CD4-positive, alpha-beta T cell treated with Interleukin-15 for 4 hours (primary cell): ENCODE results near the gene DHRS3.
"Not testable (repeated sequence)": the region's sequence is repeated elsewhere in the genome, so short reads cannot be mapped to it uniquely, and the experiment has no call there.

ENCODE experiments used
- DNase-seq: peaks from one replicate; pipeline ENCODE4 v3.0.0-alpha.2; 2020; ENCODE audit warnings: low spot score

DHRS3 gene

DNA sequence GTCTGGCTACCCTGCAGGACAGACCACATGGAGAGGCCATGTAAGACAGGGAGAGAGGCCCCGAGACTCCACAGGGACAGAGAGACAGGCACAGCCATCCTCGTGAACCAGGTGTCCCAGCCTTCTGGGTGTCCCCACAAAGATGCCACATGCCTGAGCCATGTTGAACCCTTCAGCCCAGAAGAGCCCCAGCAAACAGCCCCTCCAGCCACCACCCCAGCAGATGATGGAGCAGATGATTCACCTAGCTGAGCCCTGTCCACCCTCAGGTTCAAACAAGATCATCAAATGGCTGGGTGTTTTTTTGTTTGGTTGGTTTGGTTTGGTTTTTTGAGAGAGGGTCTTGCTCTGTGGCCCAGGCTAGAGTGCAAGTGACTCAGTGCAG, 78.7 kb downstream of the DHRS3 start:
- DNase-seq = no peak

DNA sequence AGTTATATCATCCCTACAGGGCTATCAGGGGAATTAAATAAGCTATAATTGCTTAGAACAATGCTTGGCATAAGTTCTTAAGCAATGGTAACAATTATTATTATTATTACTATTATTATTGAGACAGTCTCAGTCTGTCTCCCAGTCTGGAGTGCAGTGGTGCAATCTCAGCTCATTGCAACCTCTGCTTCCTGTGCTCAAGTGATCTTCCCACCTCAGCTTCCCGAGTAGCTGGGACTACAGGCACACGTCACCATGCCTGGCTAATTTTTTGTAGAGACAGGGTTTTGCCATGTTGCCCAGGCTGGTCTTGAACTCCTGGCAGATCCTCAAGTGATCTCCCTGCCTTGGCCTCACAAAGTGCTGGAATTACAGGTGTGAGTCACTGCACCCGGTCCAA, 79.5 kb downstream of the DHRS3 start:
- DNase-seq = not testable (repeated sequence)

DNA sequence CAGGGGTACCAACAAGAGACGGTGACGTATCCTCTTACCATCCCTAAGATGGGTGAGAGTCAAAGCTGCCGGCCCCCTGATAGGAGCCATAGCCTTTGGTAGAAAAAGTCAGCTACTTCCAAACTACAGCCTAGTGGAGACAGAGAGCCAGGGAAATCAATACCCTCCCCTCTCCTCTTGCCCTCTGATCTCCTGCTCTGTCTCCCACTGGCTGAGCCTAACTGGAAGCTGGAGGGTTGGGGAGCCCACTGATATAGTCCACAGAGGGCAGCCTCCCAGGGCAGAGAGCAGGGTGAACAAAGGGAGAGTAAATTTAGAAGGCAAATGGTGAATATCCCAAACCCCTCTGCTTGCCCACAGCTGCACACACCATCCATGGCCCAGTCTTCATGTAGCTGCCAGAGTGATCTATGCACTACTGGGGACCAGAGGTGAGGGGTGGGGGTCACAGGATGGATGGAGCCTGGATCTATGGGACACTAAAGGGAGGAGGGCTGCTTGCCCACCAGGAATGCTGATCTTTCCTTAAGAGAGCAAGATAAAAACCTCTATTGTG, 80.0 kb downstream of the DHRS3 start:
- DNase-seq = no peak

DNA sequence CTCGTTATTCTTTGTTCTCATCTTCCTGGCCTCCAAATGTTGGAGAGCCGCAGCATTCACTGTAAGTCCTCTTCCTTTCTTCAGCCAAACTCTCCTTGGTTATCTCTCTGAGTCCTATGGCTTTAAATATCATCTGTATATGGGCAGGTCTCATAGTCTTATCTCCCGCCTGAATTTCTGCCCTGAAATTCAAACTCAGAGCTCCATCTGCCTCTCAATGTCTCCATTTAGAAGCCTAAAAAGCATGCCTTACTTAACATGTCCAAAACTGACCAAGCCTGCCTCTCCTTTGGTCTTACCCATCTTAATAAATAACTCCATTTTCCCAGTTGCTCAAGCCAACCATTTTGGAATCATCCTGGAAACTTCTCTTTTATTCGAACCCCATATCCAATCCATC, 80.7 kb downstream of the DHRS3 start:
- no peak for DNase-seq

DNA sequence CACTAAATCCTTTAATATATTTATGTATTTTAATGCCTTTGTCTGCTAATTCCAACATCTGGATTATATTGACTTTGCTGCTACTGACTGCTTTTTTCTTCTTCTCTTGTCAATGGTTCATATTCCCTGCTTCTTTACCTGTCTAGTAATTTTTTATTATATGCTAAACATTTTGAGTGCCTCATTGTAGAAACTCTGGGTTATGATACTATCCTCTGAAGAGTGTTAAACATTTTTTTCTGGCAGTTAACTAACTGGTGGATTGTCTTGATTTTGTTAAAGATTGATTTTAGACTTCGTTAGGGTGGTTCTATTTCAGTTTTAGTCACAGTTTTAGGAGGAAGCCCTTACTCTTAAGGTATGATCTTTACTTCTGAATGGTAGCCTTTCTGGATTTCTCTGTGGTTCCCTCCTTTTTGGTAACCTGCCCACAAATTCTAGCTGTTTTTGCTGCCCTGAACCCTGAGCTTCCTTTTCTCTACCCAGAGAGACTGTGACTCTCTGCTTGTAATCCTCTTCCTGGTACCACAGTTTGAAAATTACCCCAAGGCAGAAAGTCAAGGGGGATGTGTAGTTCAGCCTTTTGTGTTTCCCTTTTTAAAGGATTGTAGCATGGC, 81.9 kb downstream of the DHRS3 start:
- DNase-seq = no peak

DNA sequence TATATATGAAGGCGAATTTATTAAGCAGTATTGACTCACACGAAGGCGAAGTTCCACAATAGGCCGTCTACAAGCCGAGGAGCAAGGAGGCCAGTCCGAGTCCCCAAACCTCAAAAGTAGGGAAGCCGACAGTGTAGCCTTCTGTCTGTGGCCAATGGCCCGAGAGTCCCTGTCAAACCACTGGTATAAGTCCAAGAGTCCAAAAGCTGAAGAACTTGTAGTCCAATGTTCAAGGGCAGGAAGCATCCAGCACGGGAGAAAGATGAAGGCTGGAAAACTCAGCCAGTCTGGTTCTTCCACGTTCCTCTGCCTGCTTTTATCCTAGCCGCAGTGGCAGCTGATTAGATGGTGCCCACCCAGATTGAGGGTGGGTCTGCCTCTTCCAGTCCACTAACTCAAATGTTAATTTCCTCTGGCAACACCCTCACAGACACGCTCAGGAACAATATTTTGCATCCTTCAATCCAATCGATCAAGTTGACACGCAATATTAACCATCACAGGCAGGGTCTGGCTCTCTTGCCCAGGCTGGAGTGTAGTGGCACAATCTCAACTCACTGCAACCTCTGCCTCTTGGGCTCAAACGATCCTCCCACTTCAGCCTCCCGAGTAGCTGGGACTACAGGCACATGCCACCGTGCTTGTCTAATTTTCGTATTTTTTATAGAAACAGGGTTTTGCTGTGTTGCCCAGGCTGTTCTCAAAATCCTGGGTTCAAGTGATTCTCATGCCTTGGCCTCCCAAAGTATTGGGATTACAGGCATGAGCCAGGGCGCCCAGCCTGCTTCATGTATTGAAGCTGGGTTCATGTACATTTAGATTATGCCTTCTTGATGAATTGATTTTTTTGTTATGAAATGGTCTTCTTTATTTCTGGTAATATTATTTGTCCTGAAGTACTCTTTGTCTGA, 85.3 kb downstream of the DHRS3 start:
- no peak for DNase-seq

DNA sequence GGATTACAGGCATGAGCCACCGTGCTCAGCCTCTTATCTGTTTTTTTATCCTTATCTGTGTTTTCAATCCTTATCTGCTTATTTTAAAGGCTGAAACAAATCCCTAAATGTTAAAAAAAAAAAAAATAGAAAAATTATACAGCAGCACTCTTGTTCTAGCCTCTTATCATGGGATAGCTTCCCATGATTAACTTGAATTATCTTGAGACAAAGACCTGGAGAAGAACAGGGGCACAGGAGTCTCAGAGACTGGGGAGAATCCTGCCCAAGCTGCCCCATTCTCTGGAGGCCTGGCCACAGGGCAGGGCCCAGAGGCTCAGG, 86.9 kb downstream of the DHRS3 start:
- no peak for DNase-seq

DNA sequence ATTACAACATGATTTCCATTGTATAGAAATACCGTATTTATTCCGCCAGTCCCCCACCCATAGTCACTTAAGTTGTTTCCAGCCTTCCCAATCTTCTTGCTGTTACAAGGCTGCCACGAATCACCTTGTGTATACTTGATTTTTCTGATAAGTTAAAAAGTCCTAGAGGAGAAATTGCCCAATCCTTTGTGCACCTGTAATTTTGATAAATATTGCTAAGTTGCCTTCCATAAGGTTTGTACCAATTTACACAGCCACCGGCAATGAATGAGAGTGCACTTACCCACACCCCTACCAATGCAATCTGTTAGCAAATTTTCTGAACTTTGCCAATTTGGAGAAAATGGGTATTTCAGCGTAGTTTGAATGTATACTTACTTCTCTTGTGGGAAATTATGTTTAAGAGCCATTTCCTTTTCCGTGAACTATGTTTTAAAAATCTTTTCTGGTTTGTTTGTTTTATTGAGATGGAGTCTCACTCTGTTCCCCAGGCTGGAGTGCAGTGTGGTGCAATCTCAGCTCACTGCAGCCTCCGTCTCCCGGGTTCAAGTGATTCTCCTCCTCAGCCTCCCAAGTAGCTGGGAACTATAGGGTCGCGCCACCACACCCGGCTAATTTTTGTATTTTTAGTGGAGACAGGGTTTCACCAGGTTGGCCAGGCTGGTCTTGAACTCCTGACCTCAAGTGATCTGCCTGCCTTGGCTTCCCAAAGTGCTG, 87.4 kb downstream of the DHRS3 start:
- no peak for DNase-seq

DNA sequence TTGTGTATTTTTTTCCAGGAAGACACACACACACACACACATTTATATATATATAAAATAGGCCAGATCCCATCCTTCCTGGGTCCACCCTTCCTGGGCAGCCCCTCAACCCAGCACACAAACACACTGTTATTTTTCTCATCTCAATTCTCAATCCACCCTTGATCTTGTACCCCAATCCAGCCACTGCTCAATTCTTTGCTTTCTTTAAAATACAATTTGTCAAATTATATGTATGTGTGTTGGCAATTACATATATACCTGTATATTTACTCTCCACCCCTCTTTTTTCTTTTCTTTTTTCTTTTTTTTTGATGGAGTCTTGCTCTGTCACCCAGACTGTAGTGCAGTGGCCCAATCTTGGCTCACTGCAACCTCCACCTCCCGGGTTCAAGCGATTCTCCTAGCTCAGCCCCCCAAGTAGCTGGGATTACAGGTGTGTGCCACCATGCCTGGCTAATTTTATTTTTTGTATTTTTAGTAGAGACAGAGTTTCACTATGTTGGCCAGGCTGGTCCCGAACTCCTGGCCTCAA, 88.3 kb downstream of the DHRS3 start:
- DNase-seq = no peak

DNA sequence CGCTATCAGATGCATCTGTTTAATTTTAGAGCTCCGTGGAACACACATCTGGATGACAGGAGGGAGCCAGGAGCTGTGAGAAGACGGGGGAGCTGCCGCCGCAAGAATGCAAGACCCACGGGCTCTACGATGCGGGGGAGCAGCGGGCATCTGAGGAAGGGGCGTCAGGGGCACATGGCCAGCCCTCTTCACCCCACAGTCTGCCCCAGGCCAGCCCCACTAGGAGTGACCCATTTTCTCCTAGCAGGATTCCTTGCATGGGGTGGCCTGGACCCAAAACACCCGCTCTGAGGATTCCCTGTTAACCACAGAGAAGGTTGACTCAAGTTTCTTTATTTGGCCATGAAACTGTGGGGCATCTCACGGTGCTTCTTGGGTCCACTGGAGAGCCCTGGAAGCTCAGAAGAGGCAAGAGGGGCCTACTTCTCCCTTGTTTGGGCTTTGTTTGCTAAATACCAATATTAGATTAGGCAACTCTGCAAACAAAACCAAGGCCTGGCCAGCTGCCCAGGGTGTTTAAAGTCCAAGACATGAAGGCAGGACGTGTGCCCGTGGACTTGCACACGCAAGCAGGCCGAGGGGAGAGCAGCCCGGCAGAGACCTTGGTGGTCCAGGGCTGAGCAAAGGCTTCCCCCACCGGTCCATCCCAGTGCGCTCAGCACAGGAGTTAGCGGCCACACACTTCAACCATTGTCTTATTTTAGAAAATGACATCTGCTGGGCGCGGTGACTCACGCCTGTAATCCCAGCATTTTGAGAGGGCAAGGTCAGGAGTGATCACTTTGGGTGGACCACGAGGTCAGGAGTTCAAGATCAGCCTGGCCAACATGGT, 89.8 kb downstream of the DHRS3 start:
- no peak for DNase-seq

DNA sequence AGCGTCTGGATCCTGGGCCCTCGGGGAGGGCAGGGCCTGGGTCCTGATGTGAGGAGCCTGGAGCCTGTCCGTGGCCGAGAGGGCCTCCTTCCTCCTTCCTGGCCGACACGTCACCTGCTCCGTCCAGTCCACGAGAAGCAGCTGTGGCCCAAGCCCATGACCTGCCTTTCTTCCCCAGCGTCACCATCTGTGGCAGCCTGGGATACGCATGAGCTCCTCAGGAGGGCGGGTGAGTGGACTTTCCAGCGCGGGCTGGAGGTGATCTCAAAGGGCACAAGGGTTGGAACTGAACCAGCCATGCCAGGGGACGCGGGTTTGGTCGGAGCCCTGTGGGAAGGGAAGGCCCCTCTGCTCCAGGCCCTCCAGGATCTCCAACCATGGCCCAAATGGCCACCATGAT, 90.4 kb downstream of the DHRS3 start:
- DNase-seq = no peak

DNA sequence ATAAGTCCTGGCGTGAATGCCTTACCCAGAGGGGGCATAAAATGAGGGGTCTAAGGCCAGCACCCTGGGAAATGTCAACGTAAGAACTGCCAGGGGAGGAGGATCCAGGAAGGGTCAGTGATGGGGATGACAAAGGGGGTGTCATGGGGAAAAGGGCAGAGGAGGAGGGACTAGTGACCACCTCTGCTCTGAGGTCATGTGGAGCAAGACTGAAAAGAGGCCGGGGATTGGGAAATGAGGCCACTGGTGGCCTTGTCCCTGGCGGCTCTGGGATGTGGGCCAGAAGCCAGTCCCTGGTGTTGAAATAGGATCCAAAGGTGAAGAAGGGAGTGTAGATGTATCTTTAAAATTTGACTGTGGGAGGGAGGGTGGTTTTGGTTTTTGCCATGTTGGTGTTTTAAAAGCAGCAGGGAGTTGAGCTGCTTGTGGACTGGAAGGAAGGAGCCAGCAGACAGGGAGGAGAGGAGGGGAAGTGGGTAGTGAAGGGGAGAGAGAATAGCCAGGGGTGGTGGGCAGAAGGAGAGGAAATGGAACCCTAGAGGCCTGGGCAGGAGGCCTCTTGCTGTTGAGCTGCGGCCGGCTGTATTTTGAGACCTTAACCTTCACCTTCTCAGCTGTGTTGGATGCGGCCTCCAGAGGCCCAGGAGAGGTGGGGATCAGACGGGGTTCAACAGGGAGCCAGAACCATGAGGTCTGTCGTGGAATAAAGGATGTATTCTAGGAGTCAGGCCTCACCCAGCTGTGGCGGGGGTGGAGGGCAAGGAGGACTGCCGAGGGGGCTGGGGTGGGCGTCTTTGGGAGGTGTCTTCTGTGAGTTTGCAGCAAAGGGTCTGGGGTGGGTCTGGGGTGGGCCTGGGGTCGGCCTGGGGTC, 92.5 kb downstream of the DHRS3 start:
- no peak for DNase-seq

DNA sequence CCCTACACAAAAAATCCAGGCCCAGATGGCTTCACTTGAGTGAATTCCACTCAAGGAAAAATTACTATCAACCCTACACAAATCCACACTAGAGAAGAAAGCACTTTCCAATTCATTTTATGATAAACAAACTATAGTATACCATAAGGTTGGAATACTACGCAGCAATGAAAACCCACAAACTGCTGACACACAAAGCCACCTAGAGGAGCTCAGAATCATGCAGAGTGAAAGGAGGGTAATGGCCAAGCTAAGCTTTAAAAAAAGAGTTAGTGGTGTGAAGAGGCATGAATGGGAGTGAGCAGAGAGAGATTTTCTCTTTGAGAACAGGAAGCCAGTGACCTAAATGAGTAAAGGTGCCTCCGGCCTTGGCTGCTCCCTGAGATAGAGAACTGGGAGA, 93.7 kb downstream of the DHRS3 start:
- no peak for DNase-seq

DNA sequence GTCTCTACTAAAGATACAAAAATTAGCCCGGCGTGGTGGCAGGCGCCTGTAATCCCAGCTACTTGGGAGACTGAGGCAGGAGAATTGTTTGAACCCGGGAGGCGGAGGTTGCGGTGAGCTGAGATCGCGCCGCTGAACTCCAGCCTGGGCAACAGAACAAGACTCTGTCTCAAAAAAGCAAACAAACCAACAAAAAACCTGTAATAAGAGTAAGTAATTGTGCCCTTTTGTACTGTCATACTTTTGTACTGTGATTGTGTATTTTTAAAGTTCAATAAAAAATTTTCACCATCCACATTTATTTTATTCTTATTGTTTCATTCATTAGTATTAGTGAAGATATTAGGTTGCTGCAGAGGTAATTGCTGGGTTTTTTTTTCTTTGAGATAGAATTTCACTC, 95.2 kb downstream of the DHRS3 start:
- not testable (repeated sequence) for DNase-seq

DNA sequence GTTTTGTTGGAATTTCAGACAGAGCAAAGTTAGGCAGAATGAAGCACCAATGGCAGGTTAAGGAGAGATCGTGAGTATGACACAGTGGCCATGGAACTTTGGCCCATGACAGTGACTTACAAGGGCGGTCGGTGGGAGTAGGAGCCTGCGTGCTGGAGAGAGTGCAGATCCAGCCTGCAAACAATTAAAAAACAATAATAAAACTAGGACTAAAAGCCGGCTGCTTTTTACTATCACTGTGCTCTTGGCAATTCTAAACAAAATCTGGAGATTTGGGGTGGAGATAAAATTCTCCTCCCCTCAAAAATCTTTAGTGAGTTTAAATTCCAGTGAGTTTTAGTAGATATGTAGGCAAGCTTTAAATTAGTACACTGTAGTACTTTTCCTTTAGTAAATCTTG, 96.9 kb downstream of the DHRS3 start:
- no peak for DNase-seq

DNA sequence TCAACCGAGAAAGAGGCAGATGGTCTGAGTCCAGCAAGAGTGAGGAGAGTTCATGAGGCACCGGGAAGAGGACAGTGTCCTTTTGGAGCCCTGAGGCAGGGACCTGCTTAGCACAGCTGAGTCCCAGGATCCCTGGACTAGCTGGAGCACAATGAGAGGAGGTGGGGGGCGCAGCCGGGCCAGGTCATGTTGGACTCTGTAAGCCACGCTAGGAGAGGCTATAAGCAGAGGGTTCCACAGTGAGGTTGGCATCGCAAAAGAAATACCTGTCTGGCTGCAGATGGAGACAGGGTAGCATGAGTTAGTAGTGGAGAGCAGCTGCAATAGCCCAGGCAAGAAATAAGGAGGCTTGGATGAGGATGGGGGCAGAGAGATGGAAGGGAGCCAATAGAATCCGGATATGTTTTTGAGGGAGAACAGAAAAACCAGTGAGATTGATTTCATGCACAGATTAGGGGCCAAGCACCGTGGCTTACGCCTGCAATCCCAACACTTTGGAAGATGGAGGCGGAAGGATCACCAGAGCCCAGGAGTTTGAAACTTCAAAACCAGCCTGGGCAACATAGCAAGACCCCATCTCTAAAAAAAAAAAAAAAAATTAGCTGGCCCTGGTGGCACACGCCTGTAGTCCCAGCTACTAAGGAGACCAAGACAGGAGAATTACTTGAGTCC, 98.2 kb downstream of the DHRS3 start:
- no peak for DNase-seq

DNA sequence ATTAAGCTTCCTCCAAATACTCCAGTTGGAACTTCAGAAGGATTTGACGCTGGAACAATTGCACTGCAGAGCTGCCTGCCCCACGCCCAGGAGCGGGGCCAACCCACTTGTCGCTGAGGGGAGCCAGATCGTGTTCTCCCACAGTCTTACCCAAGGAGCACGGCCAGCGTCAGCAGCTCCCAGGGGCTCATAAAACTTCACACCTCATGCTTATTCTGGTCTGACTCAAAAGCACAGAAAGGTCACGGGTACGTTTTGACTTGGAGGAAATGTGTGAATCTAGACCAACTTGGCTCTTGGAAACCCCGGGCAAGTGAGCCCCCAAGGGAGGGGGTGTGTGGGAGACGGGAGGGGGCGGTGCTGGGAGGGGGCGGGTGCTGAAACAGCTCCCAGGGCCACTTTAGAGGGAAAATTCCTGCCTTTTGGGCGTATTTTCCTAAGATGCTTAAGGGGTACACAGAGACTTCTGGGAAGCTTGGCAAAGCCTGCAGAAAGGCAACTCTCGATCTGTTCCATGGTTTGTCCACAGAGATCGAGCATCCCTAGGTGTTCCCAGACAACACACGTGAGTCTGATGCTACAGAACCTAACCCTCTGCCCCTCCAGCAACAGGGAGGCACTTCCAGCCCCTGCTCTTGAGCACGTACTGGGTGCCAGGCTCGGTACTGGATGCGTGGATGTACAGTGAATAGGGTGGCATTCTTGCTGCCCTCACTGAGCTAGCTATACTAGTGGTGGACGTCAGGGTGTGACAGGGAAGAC, 98.9 kb downstream of the DHRS3 start:
- no peak for DNase-seq
